T-helper 2 cell (primary cell): ENCODE results near the gene YY1.
"Not testable (repeated sequence)": the region's sequence is repeated elsewhere in the genome, so short reads cannot be mapped to it uniquely, and the experiment has no call there.

Experiments used
- DNase-seq, 5 experiments: peaks; one replicate each; pipeline versions ENCODE4 v3.0.0 to v3.0.0-alpha.2; 2012 to 2022

YY1 gene

DNA sequence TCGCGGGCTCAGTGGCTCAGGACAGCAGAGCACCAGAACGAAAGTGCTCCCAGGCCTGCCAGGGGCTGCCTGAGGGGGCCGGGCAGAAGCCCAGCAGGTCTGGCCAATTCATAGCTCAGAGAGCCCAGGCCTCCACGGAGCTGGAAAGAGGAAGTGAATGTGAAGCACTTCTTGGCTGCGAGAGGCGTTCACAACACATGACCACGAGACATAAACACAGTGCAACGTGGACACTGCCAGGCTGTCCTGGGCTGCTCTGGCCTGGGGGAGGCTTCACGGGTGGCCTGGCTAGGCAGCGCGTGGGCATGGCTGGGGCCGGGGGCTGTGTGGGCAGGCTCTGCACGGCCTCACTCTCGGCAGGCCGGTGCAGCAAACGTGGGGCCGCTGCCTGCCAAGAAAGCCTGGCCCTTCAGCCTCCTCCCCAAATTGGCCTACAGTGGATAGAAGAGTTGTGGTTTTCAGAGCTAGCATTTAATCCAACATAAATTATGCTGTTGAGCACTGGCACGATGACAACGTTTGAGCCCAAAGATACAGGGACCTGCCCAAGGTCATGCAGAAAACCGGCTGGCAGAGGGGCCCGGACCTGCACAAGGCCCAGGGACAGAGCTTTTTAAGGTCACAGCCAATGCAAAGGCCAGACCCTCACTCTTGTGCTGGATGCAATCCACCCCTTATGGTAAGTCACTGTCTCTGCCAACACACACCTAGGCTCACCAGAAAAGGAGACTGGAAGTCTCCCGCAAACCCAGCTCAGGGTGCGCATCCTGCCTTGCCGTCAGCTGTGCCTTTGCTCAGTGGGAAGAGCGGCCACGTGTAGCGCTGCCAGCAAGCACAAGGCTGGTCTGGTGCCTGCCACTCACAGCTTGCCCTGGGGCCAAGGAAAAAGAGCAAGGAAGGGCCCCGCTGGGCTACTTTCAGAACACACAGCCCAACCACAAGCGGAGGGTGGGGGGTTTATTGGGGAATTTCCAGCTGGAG, 58.7 kb downstream of the YY1 start:
- no peak for DNase-seq

DNA sequence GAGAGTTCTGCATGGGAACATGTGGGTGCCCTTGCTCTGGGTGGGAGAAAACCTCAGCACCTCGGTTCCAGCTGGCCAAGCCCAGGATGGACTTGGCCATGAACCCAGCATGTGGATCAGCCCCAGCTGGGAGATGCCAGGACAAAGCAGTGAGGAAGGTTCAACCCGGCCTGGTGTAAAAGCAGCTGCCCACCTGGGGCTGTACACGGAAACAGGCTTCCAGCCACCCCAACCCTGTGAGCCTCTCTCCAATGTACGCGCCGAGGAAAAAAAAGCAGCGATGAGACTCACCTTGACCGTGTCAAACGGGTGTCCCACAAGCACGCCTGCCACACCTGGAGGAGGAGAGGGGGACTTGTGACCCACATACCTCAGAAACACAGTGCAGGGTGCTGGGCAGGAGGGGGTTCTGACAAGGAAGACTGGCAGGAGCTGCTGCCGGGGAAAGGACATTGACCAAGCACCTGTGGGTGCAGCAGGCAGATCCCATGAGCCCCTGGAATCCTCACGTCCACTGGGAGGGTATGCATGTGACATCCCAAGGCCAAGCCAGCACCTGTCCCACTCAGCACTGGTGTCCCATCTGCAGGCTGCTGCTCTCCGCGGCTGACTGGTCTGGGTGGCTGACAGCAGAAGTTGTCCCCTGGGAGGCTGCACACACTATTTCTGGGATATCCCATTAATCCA, 59.8 kb downstream of the YY1 start:
- no peak for DNase-seq

DNA sequence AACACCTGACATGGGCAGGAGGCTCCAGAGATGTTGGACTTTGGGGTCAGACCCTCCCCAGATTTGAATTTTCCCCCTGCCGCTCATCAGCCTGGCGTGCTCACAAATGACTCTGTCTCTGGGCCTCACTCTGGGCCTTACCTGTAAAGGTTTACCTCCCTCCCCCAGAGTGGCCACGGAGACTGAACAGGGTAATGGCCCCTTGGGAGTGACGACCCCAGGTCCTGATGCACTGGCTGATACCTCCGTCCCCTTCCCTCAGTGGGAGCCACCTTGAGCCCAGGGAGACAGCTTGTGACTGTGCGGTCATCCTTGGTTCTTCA, 60.3 kb downstream of the YY1 start:
- no peak for DNase-seq

DNA sequence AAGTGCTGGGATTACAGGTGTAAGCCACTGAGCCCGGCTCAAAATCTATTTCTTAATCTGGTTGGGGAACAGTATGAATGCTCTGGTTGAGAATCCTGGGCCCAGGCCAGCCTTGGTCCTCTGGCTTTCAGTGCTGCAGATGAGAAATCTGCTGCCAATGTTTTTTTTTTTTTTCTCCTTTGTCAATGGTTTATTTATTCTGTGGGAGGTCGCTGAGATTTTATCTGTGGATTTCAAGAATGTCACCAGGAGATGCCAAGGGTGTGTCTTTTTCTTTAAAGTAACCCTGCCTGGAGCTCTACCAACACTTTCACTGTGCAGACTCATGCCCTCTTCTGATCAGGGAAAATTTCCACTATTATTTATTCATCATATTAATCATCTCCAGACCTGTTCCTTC, 63.7 kb downstream of the YY1 start:
- DNase-seq, result no peak

DNA sequence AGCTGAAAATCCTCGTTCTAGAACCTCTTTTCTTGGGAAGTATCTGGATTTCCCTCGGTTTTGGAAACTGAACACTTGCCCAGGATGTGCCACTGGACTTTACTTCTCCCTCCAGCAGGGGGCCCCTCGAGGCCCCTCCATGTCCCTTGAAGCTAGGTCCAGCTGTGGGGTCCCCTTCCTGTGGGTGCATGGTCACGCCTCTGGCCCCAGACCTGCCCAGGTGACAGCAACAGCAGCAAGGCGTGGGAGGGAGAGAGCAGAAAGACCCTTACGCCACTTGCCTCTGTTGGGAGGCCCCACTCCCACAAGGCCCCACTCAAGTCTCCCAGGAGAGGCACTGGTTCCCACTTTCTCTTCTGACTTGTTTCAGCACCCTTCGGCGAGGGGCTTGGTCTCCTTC, 64.2 kb downstream of the YY1 start:
- no peak for DNase-seq

DNA sequence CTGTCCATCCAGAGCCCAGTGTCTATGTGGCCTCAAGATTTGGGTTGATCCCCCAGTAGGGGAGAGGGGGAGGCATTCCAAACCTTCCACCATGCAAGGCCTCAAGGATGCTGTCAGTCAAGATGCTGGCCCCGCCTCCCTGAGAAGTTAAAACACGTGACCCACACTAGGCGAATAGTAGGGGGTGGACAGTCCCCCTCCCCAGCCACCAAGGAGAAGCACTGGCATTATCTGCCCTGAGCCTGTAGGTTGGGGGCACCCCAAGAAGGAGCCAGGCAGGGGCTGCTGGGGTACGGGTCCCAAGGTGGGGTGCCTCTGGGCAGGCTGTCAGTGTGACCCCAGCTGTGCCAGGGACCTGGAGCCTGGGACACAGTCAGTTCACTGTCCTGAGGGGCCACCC, 65.0 kb downstream of the YY1 start:
- DNase-seq, result no peak

DNA sequence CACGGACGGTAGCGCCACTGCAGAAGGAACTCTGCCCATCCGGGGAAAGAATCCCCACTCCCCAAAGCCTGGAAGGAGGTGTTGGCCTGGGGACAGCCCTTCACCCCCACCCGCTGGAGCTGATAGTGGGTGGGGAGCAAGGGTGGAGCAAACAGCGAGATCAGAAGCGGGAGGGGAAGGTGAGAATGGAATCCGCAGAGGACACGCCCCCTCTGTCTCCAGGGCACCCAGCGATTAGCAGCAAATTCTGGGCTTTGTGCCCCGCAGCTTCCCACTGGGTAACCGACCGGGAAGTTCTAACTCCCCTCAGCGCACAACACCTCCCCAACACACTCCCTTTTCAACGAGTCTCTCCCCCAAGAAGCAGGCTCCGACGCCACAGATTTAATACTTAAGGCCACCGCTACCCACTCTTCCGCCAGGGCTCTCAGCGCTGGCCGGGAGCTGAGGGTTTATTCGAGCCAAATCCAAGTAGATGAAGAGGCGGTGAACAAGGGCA, 65.9 kb downstream of the YY1 start:
- DNase-seq, result peak in 1 of 5 experiments; percentile 27

DNA sequence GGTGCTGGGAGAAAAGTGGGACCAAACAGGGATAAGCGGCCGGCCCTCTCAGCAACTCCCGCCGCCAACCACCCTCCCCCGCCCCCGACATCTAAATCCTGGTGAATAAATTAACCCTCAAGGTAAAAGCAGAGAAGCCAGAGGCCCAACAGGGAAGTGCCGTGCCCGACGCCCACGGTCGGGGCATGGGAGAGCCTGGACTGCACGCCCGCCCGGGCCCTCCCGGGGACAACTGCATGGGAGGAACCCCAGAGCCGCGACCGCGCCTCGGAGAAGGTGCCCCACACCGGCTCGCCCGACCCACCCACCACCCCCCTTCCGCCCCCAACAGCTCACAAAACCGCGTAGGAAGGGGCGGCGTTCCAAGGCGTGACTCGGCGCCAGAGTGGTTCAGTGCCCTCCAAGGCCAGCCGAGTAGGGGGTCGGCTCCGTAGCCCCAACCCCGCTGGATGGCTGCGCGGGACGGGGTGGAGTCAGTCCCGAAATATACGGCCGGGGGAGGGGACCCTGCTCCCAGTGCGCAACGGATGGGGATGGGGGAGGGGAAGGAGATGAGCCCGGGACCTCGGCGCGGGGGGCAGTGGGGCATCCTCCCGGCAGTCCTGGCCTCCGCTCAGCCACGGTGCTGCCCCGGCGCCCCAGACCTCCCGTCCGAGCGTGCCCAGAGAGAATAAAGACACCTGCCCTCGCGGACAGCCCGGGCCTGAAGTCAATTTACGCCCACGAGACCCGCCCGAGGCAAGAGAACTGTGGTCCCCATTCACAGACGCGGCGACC, 66.6 kb downstream of the YY1 start:
- DNase-seq, result peak in 3 of 5 experiments; percentile 28 to 82 (median 44)

DNA sequence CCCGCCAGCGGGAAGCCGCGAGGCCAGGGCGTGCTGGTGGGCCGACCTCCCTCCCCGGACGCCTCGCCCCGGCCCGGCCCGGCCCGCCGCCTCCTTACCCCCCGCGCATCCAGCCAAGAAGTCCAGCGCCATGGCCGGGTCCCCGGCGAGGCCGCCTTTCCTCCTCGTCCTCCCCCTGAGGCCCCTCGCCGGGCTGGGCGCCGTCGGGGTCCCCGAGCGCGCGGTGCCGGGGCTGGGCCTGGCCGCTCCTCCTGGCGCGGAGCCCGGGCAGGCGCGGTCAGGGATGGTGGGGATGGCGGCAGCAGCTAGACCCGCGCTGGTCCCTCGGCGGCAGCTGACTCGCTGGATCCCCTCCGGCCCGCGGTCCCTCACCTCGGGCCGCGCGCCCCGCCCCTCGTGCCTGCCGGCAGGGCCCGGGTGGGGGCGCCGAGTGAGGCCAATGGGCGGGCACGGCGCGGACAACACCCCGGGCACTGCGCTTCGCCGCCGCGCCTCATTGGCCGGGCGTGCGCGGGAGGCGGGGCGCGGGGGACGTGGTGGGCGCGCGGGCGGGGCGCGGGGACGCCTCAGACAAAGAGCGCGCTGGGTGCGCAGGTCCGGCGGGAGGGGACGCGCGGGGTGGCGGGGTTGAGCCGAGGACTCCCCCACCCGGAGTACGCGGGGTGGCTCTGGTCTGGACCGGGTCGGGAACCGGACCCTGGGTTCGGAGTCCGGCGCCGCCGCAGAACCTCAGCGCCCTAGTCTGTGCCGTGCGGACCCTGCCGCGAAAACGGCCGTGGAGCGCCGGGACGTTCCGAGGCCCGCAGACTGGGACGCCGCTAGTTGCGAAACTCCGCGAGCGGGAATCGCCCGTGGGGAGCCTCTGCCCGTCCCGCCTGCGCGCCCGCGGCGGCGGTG, 67.4 kb downstream of the YY1 start, which contains the start of gene SLC25A29:
TSS of gene SLC25A29 (minus strand) at position 344 of the 897 bp plus-strand sequence. CDS start at position 132, 212 bp downstream.
- peak; percentile 38 to 91 (median 62) for DNase-seq

DNA sequence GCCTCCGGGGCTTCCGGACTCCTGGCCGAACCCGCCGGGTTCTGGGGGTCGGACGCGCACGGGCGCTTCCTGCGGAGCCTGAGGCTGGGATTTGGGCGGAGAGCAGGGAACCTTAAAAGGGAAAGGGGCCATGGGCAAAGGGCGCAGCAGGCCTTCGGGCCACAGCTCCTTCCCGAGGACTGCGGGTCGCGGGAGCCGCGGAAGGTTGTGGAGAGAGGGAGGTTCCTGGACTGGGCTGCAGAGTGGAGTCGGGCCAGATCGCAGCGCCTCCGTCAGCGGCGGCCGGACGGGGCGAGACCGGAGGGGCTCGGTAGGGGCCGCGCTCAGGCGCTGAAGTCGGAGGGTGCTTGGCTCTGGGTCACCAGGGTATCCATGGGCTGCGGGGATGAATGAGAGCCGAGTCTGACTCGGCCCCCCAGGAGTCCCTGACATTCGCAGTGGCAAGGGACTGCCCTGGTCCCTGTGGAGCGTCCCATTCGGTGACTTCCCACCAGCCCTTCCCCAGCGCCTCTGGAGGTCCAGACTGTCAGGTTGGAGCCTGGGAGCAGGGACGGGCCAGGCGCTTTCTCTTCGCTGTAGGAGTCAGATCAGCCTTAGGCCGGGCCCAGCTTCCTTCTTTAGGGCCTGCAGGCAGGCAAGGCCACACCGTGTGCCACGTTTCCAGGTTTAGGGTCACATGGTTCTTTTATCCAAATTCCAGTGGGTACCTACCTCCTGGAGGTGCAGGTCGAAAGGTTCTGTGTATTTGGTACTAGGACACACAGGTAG, 68.2 kb downstream of the YY1 start:
- DNase-seq, result no peak

DNA sequence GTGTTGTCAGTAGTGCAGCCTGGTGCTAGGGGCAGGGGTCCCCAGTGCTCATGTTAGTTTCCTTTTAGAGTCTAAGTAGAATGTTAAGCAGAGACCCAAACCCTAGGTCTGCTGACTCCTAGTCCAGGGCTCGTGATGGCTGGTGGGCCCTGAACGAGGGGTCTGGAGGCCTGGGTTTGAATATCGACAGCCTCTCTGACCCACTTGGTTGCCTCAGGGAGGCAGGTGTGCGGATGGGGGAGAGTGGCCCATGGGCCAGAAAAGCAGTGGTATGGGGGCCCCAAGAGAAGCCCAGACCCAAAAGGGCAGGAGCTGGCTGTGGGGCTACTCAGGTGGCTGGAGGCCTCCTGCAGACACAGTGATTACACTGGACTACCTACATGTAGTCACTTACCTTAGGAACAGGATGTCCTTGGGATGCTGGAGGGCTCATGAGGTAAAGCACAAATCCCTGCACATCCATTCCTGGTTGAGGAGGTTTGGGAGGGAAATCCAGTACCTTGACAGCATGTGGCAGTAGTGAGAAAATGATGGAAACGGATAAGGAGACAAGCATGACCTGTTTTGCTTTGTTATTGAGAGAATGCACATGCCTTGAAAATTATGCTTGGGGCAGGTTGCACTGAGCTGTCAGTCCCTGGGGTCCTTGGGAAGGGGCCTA, 69.0 kb downstream of the YY1 start:
- DNase-seq, result no peak

DNA sequence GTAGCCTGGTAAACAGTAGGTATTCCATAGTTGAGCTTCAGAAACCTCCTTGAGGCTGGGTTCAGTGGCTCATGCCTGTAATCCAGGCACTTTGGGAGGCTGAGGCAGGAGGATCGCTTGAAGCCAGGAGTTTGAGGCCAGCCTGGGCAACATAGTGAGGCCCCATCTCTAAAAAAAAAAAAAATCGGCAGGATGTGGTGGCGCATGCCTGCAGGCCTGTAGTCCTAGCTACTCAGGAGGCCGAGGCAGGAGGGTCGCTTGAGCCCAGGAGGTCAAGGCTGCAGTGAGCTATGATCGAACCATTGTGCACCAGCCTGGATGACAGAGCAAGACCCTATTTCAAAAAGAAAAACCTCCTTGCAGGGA, 69.5 kb downstream of the YY1 start:
- DNase-seq, result not testable (repeated sequence)

DNA sequence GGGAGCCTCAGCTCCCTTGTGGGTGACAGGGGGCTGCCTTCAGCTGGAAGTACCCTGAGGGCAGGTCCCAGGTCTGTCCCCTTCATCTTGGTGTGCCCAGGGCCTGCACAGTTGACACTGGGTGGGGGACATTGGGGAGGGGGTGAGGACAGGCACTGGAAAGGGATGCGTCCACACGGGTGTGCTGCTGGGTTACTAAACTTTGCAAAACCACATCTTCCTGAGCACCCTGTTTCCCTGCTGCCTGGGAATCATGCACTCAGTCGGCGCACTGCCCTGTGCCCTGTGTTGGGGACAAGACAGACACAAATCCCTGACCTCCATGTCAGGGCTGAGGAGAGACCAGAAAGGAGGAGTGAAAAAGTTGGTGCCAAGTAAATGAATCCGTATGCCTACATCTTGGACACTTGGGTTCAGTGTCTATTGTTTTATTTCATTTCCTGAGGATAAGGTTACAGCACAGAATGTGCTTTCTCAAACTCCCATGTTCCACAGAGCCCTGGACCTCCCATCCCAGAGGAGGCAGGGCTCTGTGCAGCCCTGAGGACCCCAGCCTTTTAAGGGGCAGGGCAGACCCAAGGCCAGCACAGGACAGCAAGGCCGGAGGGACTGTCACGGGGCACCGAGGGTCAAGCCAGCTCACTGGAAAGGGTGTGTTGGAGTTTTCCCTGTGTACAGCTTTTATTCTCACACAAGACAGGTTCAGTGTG, 70.2 kb downstream of the YY1 start:
- no peak for DNase-seq

DNA sequence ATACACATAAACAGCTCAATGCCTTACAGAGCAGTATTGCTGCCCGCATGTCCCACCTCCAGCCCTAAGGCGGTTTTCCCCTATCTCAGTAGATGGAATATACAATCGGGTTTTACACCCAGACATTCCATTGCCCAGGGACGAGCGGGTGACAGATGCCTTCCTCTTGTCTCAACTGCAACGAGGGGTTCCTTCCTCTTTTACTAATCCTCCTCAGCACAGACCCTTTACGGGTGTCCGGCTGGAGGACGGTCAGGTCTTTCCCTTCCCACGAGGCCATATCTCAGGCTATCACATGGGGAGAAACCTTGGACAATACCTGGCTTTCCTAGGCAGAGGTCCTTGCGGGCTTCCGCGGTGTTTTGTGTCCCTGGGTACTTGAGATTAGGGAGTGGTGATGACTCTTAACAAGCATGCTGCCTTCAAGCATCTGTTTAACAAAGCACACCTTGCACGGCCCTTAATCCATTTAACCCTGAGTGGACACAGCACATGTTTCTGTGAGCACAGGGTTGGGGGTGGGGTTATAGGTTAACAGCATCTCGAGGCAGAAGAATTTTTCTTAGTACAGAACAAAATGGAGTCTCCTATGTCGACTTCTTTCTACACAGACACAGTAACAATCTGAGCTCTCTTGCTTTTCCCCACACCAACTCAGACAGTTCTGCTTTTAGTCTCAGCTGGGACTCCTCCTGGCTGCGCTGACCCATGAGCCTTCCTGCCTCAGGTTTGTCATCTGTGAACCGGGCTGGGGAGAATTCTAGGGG, 73.3 kb downstream of the YY1 start:
- DNase-seq, result not testable (repeated sequence)

DNA sequence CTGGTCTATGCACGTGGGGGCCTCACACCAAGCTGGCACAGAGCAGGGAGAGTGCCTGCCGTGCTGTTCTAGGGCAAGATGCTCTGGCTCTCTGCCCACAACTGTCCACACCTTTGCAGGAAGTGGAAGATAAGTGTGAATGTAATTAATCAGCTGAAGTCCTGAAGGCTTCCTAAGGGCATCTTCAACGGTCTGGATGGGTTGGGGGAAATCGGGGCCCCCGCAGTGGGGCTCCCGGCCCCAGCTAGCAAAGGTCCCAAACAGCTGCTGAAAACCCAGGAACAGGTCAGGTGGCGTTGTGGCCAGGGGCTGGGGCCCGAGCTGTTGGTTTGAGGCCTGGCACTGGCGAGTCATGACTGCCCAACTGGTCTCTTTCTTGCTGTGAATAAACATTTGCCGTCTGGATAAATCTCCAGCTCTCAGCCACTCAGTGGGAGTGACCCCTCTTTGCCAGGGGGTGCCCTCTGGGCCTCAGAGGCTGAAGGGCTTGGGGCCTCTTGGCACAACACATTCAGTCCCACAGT, 74.0 kb downstream of the YY1 start:
- no peak for DNase-seq

DNA sequence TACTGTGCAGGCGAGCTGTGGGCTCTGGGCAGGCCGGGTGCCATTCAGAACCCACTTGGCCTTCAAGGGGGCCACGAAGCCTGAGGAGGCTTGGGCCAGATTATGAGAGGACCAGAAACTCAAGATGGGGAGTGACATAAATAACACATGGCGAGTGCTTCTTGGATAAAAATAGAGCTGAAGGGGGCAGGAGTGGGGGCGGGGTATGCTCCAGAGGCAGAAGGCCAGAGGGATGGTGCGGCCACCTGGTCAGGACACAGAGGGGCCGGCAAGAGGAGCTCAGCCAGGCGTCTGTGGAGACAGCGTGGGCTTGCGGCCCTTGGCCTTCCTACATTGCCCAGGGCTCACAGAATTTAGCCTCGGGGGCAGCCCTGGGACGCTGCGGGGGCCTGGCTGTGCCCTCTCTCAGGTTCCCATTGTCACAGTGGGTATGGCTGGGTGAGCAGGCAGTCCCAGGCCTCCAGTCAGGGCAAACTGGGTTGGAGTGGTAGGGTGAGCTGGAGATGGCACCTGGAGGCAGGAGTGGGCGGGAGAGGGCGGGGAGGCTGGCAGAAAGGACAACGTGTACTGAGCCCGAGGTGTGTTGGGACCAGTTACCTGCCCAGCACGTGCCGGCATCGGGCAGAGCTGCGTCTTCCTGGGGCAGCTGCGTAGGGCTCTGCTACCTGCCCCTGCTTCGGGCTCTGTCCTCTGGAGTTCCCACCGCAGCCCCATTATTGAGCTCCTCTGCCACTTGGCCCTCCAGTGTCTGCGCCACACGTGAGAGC, 74.7 kb downstream of the YY1 start:
- no peak for DNase-seq

DNA sequence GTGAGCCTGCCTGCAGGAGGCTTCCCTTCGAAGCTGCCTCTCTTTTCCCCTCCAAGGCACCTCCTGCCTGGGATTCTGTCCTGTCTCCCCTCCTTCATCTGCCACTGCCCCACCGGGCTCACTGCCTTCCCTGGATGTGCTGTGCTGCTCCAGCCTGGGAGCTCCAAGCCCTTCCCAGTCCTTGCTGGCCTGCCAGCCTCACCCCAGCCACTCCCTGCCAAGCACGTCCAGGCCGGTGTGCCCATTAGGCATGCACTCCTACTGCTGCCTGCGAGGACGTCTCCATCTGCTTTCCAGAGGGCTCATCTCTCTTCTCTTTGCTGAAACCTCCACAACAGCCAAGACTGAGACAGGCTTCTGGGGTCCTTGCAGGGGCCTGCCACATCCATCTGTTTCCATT, 75.8 kb downstream of the YY1 start:
- no peak for DNase-seq

DNA sequence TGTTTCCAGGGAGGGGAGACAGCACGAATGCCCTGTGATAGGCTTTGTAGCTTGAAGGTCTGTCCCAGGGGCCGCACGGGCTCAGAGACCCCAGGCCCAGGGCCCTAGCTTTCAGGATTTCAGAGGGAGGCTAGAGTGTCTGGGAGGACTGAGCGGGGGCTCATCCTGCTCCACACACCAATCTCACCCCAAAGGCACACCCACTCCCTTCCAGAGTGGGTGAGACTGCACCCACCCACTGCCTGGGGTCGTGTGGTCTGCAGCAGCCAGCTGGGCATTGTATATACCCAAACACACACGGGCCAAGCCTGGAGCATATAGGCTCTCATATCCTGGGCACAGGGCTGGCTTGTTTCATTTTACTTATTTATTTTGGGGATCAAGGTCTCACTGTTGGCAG, 78.4 kb downstream of the YY1 start:
- DNase-seq, result no peak
